ENCODE data around the gene RIPOR3.
A peak's percentile ranks its signal among the peaks of the same experiment; 100 is the strongest.
"Not testable (repeated sequence)": the region's sequence is repeated elsewhere in the genome, so short reads cannot be mapped to it uniquely, and the experiment has no call there.

The RIPOR3 gene

GRCh38 chr20:50601511-50602431 lies 89.6 kb downstream of the RIPOR3 start:
- DNase-seq, result no peak

- no peak for DNase-seq
Measured at GRCh38 chr20:50600281-50600895, 91.0 kb downstream of the RIPOR3 start.

DNA sequence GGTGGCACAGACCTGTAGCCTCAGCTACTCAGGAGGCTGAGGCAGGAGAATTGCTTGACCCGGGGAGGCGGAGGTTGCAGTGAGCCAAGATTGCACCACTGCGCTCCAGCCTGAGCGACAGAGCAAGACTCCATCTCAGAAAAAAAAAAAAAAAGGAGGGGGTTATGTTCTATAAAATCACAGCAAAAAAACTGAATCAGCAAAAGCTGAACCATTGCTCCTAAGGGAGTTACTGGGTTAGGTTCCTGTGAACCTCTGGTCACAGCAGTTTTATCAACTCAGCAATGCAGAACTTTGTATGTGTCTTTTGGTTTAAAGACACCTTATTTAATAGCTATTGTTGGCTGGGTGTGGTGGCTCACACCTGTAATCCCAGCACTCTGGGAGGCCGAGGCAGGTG lies 92.6 kb downstream of the RIPOR3 start:
- not testable (repeated sequence) for DNase-seq

DNA sequence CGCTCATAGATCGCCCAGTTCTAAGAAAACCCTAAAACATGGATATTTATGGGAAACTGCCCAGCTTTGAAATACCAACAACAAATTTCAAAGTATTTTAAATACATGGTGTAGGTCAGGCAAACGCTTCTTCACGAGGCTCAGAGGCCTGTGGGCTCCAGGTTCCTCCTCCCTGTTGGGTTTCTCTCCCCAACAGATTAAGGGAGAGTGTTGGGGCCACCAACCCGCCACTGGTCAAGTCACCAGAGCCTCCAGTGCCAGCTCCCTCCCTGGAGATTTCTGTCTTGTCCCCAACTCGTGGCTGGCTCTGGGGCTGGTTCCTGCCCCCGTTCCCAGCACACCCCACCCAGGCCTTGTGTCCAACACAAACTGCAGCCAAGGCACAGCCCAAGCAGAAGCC lies 93.3 kb downstream of the RIPOR3 start:
- no peak for DNase-seq

- no peak for DNase-seq
Measured at GRCh38 chr20:50597406-50597969, 93.9 kb downstream of the RIPOR3 start.

DNA sequence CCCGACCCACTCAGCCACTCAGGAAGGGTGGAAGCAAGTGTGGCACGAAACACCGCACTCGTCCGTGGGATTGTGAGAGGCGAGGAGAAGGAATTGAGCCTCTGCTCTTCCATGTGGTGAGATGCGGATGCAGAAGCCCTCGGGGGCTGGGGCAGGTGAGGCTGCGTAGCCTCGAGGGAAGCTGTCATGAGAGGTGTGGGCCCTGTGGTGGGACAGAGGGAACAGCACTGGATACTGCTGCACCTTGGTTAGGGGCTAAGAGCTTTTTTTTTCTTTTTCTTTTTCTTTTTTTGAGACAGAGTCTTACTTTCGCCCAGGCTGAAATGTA lies 94.7 kb downstream of the RIPOR3 start:
- no peak for DNase-seq

DNA sequence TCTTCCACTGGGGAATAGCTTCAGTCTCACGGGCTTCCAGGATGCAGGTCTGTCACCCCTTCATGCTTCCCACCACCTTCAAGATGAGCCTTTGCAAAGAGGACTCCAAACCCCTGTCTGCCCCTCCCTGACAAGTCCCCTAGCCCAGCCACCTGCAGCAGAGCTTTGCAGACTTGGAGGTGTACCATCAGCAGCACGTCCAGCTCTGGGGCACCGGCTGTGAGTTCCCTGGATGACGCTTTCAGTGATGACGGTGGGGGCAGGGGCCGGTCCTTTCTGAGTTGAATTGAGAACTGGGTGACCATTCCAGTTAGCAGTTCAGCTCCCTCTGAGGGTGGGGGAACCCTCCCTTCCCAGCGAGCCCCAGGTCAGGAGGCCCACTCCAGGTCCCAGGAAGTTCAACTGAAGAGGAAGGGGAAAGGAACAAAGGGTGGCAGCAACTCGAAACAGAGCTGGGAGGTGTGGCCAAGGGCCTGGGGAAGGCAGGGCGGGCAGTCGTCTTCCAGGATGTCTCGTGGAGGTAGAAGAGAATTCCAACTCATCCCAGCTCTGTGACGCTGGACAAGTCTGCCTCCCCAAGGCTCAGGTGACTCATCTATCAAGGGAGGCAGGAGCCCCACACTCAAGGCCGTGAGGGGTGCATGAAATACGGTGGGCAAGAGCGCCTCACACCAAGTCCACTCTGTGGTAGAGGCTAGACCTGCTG lies 95.2 kb downstream of the RIPOR3 start:
- peak; percentile 72 for DNase-seq

- DNase-seq, result no peak
Measured at GRCh38 chr20:50595433-50595895, 95.9 kb downstream of the RIPOR3 start.

- peak; percentile 62 for DNase-seq
Measured at GRCh38 chr20:50594591-50595432, 96.5 kb downstream of the RIPOR3 start.

- DNase-seq, result no peak
Measured at GRCh38 chr20:50594231-50594590, 97.1 kb downstream of the RIPOR3 start.

DNA sequence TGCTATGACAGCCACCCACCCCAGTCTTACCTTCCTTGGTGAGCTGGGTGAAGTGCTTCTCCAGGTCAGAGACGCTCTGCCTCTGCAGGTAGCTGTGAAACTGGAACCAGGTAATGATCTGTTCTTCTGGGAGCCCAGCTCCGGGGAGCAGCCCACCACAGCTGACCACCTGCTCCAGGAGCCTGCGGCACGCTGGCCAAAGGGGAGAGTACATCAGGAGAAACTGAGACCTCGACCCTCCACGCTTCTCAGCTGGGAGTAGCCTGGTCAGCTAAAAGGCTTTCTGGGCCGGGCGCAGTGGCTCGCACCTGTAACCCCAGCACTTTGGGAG lies 98.4 kb downstream of the RIPOR3 start:
- no peak for DNase-seq

DNA sequence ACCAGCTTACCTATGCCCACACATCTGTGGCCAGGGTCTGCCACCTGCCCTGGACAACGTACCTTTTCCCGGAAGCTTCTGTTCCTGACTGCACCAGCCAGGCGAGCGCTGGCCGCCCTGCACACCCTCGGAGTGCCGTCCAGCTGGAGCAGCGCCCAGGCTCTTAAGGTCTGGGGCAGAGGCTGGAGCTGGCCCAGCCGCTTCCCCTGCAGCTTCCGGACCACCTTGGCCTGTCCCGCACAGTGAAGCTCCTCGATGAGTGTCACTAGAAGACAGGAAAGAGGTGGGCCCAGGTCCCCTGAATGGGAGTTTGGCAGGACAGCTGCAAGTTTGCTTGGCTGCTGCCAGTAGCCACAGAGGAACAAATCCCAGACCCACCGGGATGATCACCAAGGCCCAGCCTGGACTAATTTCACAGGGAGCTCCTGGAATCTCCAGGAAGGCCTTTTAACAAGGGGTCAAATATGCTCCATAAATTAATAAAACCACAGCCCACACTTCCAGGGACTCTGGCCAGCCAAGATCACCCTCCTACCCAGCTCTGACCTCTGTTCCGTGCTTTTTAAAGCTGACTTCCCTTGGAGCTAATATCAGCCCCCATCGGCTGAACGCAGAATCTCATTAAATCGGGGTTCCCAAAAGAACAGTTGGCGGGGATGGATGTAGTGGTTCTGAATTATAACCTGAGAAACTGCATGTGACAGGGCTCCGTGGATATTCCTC lies 98.9 kb downstream of the RIPOR3 start:
- no peak for DNase-seq

GRCh38 chr20:50591233-50591852 lies 100.0 kb downstream of the RIPOR3 start:
- no peak for DNase-seq

GRCh38 chr20:50590348-50590664 lies 101.0 kb downstream of the RIPOR3 start:
- no peak for DNase-seq

DNA sequence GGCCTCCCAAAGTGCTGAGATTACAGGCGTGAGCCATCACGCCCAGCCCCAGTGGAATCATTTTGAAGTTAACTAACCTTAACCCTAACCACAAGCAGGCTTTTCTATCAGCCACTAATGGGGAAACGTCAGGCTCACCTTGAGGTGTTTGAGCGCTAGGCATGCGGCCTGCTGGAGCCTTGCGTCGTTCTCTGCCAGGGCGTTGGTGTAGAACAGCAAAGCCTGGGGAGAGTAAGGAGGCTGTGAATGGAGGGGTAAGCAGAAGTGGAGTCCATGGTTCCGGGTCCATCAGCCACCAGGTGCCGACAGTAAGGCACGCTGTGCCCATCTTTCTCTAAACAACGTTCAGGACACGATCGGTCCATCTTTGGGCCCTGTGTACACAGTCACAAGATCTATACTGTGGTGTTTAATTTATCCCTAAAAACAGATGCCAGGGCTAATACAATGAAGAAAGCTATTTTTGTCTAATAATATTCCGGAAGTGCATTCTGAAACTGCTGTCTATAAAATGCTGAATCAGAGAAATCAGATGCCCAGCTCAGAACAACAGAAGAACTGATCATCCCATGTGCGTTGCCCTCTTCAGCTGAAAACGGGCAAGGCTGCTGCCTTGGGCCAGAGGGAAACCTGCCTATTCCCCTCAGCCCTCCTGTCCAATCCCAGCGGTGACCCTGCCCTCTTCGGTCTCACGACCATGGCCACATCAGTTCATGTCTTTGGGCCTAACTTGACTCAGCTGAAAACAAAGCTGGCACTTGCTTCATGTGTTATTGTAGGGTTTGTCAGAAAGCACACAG lies 101.6 kb downstream of the RIPOR3 start:
- no peak for DNase-seq

GRCh38 chr20:50588034-50588736 lies 103.2 kb downstream of the RIPOR3 start:
- DNase-seq, result peak; percentile 85

- DNase-seq, result no peak
Measured at GRCh38 chr20:50587291-50587961, 103.9 kb downstream of the RIPOR3 start.

- peak; percentile 68 for DNase-seq
Measured at GRCh38 chr20:50586531-50587232, 104.7 kb downstream of the RIPOR3 start.

DNA sequence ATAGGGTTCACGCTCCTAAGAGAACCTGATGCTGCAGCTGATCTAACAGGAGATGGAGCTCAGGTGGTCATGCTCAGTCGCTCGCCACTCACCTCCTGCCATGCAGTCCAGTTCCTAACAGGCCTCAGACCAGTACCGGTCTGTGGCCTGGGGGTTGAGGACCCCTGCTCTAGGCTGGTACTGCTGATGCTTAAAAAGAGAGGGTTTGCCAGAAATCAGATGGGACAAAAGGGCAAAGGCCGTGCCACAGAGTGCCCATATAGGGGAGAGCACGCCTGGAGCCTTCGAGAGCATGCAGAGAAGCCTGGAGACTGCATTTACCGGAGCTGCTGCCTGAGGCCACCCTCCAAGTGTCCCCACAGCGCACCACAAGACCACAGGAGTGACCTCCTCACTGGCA lies 105.7 kb downstream of the RIPOR3 start:
- DNase-seq, result no peak
